HG02678 (cell line): Measurements from ENCODE around the gene SORCS2.

Experiments
- ATAC-seq: cut with Tn5 transposase; IDR thresholded peaks from one replicate; pipeline ENCODE4 v1.9.1; 2021; ENCODE audit warnings: mild to moderate bottlenecking, moderate library complexity; ENCODE audit not compliant: unreplicated experiment

SORCS2 gene

DNA sequence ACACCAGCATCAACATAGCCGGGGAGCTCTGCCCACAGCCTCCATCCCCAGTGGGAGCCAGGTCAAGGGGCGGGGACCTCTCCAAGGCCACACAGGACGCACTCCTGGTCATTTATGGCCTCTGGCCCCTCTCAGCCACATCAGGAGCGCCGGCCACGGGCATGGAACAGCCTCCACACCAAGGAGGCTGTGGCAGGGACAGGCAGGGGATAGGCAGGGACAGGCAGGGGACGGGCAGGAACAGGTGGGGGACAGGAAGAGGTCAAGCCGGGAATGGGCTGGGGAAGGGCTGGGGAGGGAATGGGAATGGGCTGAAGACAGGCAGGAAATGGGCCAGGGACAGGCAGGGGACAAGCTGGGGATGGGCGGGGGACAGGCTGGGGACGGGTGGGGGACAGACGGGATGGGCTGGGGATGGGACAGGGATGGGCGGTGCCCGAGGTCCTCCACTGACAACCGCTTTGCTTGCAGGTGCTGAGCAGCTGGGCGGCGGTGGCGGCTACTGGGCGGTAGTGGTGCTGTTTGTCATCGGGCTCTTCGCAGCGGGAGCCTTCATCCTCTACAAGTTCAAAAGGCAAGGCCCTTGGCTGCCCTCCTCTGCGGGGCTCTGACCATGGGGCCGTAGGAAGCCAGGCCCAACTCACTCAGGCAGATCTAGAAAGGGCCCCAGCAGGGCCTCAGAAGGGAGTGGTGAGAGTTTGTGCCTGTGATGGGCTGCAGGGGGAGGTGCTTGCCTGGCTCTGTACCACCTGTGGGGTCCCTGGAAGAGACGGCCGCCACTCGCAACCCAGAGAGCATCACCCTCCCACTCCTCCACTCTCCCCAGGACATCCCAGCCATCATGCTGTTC is 541.7 kb downstream of the SORCS2 start:
- ATAC-seq = no peak

DNA sequence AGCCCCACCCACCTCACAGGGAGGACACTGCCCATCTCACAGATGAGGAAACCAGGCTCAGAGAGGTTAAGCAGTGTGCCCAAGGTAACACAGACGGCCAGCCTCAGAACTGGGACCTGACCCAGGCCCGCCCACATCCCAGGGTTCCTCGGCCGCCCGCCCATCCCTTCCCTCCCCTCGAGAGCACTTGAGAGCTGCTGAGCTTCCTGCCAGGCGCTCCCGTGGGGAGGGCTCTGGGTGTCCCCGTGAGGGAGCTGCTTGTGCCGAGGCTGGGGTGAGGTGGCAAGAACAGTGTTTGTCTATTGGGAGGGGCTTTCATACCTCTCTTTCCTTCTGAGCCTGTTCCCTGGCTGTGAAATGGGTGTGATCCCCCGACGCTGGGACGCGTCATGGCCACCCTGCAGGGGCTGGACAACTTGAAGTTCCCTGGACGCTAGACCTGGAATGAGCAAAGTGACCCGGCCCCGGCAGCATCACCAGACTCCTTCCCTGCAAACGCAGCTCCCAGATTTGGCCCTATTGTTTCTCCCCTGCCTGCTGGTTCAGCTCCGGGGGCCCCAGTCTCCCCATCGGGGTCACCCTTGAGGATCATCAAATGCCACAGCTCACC is 542.4 kb downstream of the SORCS2 start:
- ATAC-seq = no peak

DNA sequence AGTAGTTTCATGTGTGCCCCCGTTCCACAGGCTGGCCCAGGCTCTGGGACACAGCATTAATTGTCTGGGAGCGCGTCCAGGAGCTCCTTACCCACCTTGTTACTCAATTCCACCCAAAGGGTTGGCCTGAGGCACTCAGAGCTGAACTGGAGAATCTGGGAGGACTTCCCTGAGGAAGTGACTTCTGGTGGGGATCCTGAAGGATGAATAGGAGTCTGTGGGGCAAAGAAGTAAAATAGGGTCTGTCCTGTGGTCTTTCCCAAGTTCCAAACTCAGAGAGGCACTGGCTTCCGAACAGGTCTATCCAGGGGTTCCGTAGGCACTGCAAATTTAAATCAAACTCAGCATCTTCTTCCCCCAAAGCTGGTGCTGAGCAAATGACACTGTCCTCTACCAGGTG is 543.1 kb downstream of the SORCS2 start:
- no peak for ATAC-seq

GRCh38 chr4:7735961-7736360 is 543.6 kb downstream of the SORCS2 start:
- no peak for ATAC-seq

DNA sequence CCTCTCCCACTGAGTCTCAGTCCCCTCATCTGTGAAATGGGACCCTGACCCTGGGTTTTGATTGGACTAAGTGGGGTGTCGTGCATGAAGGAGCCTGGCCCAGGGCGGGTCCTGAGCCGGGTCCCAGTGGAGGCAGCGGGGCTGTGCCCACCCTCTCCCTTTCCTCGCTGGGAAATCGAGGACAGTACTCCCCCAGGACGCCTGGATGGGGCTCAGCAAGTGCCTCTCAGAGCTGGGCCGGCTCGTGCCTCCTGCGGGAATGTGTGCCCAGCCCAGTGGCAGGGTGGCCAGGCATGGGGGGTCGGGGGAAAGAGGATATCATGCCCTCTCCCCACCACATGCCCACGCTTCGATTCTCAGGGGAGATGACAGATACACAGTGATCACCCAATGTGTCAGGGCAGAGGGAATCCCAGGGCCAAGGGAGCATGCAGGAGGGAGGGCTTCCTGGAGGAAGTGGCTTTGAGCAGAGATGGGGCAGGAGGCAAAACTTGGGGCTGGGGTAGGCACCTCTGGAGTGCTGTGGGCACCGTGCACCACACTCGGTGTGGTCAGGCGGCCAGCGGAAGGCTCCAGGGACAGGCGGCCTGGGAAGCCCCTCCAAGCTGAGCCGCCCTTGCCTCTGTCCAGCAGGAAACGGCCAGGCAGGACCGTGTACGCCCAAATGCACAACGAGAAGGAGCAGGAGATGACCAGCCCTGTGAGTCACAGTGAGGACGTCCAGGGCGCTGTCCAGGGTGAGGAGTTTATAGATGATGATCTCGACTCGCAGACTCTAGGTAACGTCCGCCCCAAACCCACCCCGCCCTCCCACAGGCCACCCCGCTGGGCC is 544.3 kb downstream of the SORCS2 start:
- ATAC-seq = no peak

DNA sequence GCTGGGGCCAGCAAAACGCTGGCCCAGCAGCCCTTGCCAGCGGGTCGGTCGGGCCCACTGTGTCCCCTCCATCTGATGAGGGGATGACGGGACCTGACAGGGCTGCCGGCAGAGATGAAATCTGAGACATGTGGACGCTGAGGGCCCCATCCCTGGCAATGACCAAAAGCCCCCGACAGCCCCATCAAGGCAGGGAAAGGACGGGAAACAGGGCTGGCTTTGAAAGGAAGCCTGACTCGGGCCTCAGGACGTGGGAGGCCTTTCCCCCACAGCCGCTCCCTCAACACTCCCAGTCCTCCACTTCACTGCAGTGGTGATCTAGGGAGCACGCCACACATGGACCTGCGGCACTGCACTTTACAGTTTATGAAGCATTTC is 544.9 kb downstream of the SORCS2 start:
- no peak for ATAC-seq

DNA sequence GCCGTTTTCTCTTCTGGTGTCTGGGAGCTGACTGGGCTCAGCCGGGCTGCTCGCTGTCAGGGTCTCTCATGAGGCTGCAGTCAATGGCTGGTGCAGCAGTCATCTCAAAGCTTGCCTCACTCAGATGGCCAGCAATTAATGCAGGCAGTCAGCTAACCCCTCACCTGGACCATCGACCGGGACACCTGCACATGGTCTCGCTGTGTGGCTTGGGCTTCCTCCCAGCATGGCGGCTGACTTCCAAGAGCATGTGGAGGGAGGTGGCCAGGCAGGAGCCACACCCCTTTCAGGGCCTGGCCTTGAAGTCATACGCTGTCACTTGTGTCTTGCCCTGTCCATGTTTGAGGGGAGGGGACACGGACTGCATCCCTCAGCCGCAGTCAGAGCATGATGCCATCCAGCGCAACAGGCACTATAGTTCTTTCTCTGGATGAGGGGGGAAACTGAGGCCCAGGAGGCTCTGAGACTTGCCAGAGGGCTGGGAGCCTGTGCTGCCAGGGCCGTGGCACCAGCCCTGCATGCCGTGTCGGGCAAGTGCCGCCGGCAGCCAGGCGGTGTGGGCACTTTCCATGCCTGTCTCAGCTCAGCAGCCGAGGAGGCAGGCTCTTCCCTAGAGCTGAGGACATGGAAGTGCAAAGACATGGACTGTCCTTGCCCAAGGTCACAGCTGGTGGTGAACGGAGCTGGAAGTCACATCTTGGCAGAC is 545.6 kb downstream of the SORCS2 start:
- ATAC-seq = no peak

- no peak for ATAC-seq
Observed at GRCh38 chr4:7738458-7739076, 546.2 kb downstream of the SORCS2 start.

- no peak for ATAC-seq
Observed at GRCh38 chr4:7739077-7739917, 547.0 kb downstream of the SORCS2 start.

DNA sequence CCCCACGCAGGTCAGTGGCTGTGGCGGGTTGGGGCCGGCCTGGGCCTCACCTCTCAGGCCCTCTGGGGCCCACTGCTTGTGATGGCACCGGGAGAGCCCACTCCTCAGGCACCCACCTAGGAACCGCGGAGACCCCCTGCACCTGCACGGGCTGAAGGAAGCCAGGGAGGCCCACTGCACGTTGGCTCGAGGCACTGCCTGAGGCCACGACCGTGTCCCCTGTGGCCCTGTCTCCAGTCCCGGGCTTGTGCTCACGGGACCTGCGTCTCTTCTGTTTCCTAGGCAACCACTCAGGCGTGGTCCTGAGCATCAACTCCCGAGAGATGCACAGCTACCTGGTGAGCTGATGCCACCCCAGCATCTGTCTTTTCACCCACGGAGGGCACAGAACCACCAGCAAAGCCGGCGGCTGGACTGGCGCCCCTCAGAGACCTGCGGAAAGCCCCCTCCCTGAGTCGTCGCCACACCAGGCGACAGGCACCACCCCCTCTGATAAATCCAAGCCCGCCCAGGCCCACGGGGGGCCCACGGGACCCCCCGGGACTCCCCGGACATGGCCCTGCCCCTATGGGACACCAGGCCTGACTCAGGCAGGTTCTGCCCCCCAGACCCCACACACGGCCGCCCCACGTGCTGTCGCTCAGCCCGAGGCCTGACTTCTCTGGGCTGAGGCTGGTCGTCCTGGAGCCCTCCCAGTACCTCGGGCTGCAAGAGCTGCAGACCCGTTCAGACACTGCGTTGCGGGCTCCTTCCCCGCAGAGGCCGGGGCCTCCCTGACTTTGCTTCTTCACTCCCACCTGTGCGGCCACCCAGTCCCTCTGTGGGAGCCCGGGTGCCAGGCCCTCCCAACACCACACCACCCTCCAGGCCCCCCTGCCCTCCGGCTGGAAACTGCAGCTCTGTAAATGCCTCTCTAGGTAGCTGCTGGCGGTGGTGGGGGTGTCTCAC is 547.9 kb downstream of the SORCS2 start:
- no peak for ATAC-seq

DNA sequence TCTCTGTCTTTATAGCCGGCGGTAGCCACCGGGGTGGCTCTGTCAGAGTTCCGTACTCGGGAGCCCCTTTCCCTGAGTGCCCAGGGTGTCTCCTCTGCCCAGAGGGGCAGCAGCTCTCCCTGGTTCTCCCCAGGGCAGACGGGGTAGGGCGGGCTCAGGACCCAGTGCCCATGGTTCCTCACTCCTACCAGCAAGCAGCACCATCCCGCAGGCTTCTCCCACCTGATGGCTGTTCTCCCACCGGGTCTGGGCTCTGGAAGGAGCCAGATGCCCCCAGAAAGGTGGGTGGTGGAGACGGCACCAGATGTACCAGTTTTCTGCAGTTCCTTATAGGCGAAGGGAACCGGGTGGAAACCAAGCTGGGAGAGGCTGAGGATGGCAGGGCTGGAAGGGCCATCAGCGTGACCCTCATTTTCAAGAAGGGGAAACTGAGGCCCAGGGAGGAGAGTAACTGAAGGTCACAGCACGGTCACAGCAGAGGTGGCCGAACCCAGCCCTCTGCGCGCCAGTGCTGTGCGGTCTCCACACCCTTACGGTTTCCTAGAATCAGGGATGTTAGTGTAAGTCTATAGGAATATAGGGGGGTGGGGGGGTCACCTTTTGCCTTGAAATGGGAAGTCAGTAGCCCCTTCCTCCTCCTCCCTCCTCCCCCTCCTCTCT is 548.7 kb downstream of the SORCS2 start:
- ATAC-seq = no peak

DNA sequence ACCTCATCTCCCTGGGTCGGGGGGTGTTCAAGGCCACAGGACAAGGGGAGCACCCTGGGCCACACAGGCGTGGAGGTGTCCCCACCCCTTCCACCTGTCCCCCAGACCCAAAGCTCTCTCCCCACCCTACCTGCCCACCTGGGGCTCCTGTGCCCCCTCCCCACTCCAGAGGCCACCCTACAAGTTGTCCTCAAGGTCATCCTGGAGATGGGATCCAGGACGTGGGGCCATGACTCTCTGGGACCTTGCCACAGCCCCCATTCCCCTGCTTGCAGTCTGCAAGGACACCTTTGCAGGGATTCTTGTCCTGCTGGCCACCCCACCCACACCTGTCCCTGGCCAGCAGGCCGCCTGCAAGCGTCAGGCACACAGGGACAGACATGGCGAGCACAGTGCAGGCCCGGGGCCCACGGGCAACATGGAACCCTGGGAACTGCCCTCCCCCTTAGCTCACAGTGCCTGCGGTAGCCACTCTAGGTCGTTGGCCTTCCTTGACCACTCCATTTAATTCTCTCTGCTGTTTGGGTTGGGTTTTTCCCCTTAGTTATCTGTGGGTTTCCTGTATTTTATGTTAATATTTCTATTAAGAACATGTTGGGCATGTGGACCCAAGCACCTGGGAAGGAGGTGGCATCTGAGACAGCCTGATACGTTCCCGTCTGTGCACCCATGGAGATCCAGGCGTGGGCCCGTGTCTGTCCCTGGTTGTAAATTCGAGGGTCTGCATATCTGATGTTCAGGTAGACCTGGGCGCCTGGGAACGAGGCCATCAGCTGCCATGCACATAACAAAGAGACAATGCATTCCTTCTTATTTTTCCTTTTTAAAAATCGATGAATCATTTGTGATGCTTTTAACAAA is 549.8 kb downstream of the SORCS2 start:
- no peak for ATAC-seq

- no peak for ATAC-seq
Observed at GRCh38 chr4:7742807-7743280, 550.5 kb downstream of the SORCS2 start.

GRCh38 chr4:7744142-7744804 is 551.9 kb downstream of the SORCS2 start:
- ATAC-seq = no peak

DNA sequence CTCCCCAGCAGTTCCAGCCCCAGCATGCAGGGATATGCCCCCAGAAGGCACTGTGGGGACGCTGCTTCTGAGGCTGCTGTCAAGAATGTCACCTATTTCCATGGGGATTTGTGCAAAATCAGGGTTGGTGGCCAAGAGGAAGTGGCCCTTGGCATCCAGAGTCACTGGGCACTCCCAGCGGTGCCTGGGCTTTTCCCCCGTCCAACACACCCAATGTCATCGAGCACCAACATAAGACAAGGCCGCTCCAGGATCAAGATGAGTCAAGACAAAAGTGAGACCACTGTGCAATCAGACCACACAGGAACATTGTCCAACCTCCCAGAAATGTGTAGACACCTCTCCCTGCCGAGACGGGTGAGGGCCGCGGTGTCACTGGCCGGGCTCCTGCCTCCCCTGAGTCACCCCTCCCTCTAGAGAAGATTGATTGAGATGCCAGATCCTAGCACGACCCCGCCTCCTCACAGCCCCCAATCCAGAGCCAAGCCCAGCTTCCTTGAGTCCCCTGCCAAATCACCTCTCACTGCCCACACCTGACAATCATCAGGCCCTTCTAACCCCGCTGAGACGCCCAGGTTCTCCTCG is 553.1 kb downstream of the SORCS2 start:
- no peak for ATAC-seq
